Breast epithelium (tissue), 3 donors: Measurements from ENCODE around the gene BEND3.

Experiments used
- POLR2A ChIP-seq: fragments of 450-650 bp; IDR thresholded peaks from one replicate; pipeline ENCODE4 v1.6.1; 2016; ENCODE audit warnings: antibody characterized with exemption, mild to moderate bottlenecking, moderate library complexity
- POLR2AphosphoS5 ChIP-seq, 3 donors: sonication (generic); formaldehyde crosslinking; IDR thresholded peaks; one replicate each; pipeline ENCODE4 v1.6.1; 2017; ENCODE audit warnings: antibody characterized with exemption in 3 of 3
- TF ChIP-seq, protein P1 (sequence below), 3 donors: fragments of 450-650 bp; IDR thresholded peaks; one replicate each; pipeline ENCODE4 v1.5.1; 2016 to 2017; ENCODE audit warnings: antibody characterized with exemption in 3 of 3, mild to moderate bottlenecking in 3 of 3, moderate library complexity in 3 of 3

- TF ChIP-seq, protein P1, sequence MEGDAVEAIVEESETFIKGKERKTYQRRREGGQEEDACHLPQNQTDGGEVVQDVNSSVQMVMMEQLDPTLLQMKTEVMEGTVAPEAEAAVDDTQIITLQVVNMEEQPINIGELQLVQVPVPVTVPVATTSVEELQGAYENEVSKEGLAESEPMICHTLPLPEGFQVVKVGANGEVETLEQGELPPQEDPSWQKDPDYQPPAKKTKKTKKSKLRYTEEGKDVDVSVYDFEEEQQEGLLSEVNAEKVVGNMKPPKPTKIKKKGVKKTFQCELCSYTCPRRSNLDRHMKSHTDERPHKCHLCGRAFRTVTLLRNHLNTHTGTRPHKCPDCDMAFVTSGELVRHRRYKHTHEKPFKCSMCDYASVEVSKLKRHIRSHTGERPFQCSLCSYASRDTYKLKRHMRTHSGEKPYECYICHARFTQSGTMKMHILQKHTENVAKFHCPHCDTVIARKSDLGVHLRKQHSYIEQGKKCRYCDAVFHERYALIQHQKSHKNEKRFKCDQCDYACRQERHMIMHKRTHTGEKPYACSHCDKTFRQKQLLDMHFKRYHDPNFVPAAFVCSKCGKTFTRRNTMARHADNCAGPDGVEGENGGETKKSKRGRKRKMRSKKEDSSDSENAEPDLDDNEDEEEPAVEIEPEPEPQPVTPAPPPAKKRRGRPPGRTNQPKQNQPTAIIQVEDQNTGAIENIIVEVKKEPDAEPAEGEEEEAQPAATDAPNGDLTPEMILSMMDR (IDR thresholded peaks at IDR 0.05): no peak
- no peak for TF ChIP-seq POLR2A
- TF ChIP-seq POLR2AphosphoS5 (IDR thresholded peaks at IDR 0.05): no peak
These were observed 25.3 kb upstream of the BEND3 start for GRCh38 chr6:107140581-107140980.
